KOPT-K1 (cell line): ENCODE results near the gene CDC73.
"Not testable (repeated sequence)": the region's sequence is repeated elsewhere in the genome, so short reads cannot be mapped to it uniquely, and the experiment has no call there.

Experiments used
- H3K27ac ChIP-seq: fragments of 200-600 bp; sonication (generic); 2 replicates; pipeline ENCODE4 v1.5.1; 2016; ENCODE audit warnings: antibody characterized with exemption, mild to moderate bottlenecking, low read depth, low read length; ENCODE audit not compliant: poor library complexity, severe bottlenecking
- H3K36me3 ChIP-seq: fragments of 200-600 bp; sonication (generic); 2 replicates; pipeline ENCODE4 v1.5.1; 2017; ENCODE audit warnings: antibody characterized with exemption, mild to moderate bottlenecking, low read length, moderate library complexity; ENCODE audit not compliant: insufficient read depth
- H3K9me3 ChIP-seq: fragments of 200-600 bp; sonication (generic); 2 replicates; pipeline ENCODE4 v1.5.1; 2017; ENCODE audit warnings: antibody characterized with exemption, low read length, mild to moderate bottlenecking; ENCODE audit not compliant: insufficient read depth, poor library complexity, severe bottlenecking

CDC73 gene

DNA sequence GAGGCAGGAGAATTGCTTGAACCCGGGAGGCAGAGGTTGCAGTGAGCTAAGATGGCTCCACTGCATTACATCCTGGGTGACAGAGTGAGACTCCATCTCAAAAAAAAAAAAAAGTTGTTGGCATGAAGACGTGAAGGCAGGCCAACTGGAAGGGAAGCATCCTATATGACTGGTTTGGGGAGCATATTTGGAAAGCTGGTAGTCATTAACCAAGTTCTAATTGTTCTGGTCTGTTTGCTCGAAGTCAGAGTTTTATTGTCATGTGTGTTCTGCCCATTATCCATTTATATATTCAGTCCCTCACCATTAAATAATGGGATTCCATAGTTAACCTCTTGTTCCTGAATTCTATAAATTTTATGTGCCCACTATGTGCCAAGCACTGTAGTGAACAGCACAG lies 13.4 kb upstream of the CDC73 start:
- H3K9me3 ChIP-seq: no peaks in the 10 kb centered on the region
- H3K36me3 ChIP-seq: no peaks in the 10 kb centered on the region
- H3K27ac ChIP-seq: no peak overlapping the region

DNA sequence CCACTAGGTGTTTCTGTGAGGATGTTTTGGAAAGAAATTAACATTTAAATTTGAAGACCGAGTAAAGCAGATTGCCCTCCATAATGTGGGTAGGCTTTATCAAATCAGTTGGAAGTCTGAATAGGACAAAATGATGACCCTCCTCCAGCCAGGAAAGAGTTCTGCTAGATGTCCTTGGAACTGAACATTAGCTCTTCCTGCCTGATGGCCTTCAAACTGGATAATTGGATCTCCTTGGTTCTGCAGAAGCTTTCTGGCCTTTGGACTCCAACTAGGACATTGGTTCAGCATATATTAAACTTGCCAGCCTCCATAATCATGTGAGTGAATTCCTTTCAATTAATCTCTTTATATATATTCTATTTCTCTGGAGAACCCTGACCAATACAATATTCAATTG lies 12.2 kb upstream of the CDC73 start:
- Histone ChIP-seq H3K9me3 (no peaks in the 10 kb centered on the region), H3K27ac (no peak overlapping the region), H3K36me3 (no peaks in the 10 kb centered on the region)

DNA sequence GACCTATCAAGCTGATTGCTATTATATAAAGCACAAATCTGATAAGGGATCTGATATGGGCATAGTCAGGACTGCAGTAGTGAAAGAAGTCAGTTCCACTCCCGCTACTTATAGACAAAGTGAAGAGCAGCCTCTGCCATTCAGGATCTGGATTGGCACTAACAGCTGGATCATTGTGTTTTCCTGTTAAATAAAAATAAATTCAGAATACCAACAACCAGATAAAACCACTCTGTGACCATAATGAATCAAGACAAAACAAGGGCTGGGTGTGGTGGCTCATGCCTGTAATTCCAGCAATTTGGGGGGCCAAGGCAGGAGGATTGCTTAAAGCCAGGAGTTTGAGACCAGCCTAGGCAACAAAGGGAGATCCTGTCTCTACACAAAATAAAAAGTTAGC lies 11.6 kb upstream of the CDC73 start:
- no peaks in the 10 kb centered on the region for H3K9me3 ChIP-seq
- no peaks in the 10 kb centered on the region for H3K36me3 ChIP-seq
- no peak overlapping the region for H3K27ac ChIP-seq

DNA sequence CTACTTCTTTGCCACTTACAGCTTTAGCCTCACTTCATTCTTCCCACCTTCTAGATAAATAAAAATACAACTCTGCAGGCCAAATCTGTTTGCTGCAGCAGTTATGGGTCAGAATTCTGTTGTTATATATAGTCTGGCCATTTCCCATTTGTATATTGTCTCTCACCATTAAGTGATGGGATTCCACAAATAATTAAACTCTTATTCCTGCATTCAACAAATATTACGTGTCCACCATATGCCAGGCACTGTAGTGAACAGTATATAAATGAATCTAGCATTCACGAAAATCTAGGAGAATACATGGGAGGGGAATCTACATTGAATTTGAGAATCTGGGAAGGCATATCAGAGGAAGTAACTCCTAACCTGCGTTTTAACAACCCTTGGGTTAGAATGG lies 11.0 kb upstream of the CDC73 start:
- Histone ChIP-seq H3K36me3 (no peaks in the 10 kb centered on the region), H3K9me3 (no peaks in the 10 kb centered on the region), H3K27ac (no peak overlapping the region)

DNA sequence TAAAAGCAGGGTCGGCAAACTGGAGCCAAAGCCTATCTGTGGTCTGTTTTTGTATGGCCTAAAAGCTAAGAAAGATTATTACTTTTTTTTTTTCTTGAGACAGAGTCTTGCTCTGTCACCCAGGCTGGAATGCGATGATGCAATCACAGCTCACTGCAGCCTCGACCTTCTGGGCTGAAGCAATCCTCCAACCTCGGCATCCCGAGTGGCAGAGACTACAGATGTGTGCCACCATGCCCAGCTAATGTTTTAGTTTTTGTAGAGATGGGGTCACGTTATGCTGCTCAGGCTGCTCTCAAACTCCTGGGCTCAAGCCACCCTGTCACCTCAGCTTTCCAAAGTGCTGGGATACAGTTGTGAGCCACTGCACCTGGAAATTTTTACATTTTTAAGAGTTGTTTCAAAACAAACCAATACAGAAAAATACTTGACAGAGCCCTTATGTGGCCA lies 10.2 kb upstream of the CDC73 start:
- Histone ChIP-seq H3K36me3 (no peaks in the 10 kb centered on the region), H3K27ac (no peak overlapping the region), H3K9me3 (no peaks in the 10 kb centered on the region)

DNA sequence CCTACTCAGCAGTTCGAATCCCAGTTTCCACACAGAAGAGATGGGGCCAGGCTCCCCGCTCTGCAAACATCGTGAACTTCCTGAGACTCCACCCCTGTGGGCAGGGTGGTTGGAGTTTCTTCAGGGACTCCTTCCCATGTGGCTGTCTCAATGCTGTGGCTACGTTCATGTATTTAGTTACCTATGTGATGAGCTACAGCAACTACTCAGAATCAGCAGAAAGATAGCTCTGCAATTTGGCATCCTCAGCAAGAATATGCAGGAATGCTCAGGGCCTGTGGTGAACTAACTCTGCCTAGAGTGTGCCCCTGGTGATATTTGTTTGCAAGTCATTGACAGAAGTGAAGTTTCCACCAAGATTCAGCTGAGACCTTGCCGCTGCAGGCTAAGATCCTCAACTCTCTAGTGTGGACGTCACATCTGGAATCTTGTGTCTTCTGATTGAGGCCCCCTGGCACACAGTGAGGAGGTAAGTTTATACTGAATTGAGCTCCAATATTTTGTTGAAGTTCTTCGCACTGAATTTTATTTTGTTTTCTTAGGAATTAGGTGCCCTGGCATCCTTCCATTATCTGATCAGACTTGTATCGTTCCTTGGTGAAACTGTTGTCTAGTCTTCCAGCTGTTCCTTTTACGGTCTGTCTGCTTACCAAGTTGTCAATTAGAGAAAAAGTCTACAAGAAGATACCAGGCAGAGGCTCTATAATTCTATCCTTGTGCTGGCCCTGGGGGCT lies 8.4 kb upstream of the CDC73 start:
- H3K36me3 ChIP-seq: no peaks in the 10 kb centered on the region
- H3K9me3 ChIP-seq: no peaks in the 10 kb centered on the region
- H3K27ac ChIP-seq: no peak overlapping the region

DNA sequence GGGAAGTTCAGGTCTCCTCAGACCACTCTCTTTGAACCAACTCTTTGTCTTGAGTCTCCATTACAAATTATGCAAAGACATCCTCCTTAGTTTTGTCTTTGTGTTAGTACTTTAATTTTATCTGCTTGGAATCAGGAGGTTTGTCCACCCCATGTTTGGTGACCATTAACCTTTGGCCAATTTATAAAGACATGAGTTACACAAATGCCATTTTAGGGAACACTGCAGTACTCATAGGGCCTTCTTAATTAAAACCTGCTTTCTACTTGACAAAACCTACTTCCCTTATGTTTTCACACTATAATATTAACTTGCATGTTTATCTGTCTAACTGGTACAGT lies 7.9 kb upstream of the CDC73 start:
- no peaks in the 10 kb centered on the region for H3K36me3 ChIP-seq
- H3K27ac ChIP-seq: no peak overlapping the region
- H3K9me3 ChIP-seq: no peaks in the 10 kb centered on the region

DNA sequence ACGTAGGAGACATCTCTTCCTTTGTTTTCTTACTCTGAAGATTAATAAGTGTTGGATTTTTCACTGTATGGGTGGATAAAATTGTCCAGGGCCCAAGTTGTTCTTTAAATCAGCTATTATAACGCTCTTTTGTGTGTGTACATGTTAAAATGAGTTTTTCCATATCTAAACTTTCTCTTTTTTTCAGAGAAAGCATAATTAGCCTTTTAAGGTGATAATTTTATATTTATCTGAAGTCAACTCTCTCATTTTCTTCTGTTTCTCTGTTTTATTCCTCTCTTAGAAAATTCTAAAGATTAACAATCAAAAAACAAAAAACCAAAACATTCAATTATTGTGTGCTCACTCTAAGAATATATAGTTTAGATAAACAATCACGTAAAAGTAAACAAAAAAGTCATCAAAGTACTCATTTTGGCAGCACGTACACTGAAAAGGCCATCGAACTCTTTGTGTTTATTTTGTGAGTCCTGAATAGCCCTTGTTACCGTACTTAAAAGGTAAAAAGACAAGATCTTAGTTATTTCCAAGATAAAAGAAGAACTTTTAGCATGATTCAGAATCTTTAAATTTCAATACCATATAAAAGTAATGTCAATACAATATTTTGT lies 7.2 kb upstream of the CDC73 start:
- Histone ChIP-seq H3K27ac (no peak overlapping the region), H3K9me3 (no peaks in the 10 kb centered on the region), H3K36me3 (no peaks in the 10 kb centered on the region)

DNA sequence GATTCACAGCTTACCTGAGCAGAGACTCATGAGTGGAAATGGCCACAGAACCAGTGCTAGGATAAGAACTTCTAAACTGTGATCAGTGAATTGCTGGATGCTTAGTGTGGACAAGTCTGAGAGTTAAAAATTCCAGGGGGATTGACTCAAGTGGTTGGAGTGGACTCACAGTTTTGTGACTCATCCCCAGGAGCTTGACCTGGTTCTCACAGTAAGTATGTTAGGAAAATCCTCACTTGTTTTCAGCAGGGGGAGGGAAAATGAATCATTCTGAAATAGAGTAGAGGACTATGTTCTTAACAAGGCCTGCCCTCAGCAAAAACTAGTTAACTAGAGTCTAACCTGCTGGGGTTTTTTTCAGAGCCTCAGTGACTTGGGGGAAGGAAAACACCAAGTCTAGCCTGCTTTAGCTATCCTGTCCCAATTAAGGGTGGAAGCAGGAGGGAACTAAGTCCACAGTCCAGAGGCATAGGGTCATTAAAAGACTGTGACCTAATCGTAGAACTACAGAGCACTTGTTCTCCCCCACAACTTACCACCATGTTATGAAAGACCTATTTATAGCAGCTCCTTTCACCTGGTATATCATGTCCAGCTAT lies 6.1 kb upstream of the CDC73 start:
- Histone ChIP-seq H3K36me3 (no peaks in the 10 kb centered on the region), H3K27ac (no peak overlapping the region), H3K9me3 (no peaks in the 10 kb centered on the region)

DNA sequence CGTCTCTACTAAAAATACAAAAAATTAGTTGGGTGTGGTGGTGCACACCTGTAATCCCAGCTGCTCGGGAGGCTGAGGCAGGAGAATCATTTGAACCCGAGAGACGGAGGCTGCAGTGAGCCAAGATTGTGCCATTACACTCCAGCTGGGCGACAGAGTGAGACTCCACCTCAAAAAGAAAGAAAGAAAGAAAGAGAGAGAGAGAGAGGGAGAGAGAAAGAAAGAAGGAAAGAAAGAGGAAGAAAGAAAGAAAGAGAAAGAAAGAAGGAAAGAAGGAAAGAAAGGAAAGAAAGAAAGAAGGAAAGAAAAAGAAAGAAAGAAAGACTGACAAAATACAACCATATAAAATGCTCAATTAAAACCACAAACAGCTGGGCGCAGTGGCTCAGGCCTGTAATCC lies 4.7 kb upstream of the CDC73 start:
- H3K27ac ChIP-seq, H3K36me3 ChIP-seq, H3K9me3 ChIP-seq: not testable (repeated sequence)

DNA sequence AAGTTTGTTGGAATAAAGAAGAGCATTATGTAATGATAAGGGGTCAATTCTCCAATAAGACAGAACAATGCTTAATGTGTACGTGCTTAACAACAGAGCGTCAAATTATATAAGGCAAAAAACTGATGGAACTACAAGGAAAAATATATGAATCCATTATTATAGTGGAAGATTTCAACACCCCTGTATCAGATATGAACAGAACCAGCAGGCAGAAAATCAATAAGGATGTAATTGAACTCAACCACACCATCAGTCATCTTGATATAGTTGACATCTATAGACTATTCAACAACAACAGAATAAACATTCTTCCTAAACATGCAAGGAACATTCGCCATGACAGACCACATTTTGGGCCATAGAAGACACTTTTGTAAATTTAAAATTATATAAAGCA lies 3.6 kb upstream of the CDC73 start:
- no peaks in the 10 kb centered on the region for H3K9me3 ChIP-seq
- H3K27ac ChIP-seq: no peak overlapping the region
- H3K36me3 ChIP-seq: no peaks in the 10 kb centered on the region

DNA sequence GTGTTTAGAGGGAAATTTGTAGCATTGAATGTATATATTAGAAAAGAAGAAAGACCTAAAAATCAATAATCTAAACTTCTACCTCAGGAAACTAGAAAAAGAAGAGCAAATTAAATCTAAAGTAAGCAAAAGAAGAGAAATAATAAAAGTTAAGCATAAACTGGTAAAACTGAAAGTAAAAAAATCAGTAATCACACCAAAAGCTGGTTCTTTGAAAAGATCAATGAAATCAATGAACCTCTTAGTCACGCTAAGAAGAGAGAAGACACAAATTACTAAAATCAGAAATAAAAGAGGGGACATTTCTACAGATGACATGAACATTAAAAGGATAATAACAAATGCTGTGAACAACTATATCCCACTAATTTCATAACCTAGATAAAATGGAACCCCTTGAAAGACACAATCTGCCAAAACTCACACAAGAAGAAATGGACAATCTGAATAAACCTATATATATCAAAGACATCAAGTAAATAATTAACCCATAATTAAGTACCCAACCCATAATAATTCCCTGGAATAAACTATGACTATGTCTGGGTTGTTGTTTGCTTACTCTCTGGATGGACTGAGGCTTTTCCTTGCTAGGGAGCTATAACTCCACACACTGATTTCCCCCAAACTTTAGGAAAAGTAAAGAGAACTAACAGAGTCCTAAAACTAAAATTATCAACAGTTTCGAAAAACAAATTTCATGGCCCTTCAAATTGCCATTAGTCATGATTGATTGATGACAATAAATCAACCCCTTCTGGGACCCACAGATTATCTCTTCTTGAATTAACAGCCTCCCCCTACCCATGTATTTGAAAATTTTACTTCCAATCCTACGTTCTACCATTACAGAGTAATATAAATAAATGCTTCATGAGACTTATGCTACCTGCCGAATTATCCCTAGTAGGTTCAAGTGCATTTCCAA lies 2.8 kb upstream of the CDC73 start:
- H3K9me3 ChIP-seq: no peaks in the 10 kb centered on the region
- H3K27ac ChIP-seq: no peak overlapping the region
- H3K36me3 ChIP-seq: no peaks in the 10 kb centered on the region

DNA sequence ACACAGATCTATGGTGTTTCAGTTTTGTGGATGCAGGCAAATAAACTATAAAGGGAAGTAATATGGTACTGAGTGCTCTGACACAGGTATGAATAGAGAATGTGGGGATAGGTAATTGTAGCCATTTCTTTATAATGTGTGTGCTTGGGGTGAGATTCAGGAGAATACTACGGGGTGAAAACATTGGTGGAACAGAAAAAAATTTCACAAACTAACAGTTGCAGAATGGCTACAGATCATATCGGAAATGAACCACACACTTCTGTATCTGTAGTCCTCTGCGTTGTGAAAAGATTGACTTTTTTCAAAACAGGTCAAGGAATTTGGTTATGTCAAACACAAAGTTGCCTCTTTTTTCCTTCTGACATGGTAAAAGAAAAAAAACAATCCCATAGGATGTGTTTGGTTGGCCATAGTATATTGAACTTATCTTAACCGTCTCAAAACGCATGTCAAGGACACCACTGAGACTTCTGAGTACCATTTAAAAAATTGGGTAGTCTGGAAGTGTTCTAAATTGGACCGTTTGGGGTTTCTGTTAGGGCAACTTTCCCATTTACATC lies 1.1 kb upstream of the CDC73 start:
- H3K9me3 ChIP-seq: no peaks in the 10 kb centered on the region
- peaks cover 7% of the 10 kb centered on the region for H3K36me3 ChIP-seq
- peak overlapping the region; percentile 92 for H3K27ac ChIP-seq

DNA sequence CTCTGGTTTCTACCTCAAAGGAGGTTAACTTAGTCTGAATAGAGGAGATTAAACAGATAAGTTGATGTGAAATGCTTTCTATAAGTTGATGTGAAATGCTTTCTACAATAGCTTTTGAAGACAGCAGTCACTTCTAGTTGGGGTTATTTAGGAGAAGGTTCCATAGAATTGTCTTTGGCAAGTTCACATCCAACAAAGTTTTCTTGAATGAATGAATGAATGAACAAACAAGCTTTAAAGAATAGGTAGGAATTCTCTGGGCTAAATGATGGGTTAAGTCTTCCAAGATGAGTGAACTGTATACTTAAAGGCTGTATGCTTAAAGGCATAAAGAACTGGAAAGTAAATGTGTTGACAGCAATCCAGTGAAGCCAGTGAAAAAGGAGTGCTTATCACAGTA lies 1.9 kb downstream of the CDC73 start:
- H3K27ac ChIP-seq: no peak overlapping the region
- peaks cover 37% of the 10 kb centered on the region for H3K36me3 ChIP-seq
- H3K9me3 ChIP-seq: no peaks in the 10 kb centered on the region

DNA sequence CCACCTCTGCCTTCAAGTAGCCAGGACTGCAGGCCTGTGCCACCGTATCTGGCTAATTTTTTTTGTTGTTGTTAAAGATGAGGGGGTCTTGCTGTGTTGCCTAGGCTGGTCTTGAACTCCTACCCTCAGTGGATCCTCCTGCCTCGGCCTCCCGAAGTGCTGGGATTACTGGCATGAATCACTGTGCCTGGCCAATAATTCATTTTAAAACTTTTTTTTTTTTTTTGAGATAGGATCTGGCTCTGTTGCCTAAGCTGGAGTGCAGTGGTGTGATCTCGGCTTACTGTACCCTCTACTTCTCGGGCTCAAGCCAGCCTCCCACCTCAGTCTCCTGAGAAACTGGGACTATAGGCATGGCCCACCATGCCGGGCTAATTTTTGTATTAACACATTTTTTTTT lies 3.5 kb downstream of the CDC73 start:
- H3K36me3 ChIP-seq: peaks cover 53% of the 10 kb centered on the region
- H3K9me3 ChIP-seq: no peaks in the 10 kb centered on the region

More for the DNA sequence above, 3.5 kb downstream of the CDC73 start:
- H3K27ac ChIP-seq: no peak overlapping the region
